ENCODE results near the gene NFATC1.

DNA sequence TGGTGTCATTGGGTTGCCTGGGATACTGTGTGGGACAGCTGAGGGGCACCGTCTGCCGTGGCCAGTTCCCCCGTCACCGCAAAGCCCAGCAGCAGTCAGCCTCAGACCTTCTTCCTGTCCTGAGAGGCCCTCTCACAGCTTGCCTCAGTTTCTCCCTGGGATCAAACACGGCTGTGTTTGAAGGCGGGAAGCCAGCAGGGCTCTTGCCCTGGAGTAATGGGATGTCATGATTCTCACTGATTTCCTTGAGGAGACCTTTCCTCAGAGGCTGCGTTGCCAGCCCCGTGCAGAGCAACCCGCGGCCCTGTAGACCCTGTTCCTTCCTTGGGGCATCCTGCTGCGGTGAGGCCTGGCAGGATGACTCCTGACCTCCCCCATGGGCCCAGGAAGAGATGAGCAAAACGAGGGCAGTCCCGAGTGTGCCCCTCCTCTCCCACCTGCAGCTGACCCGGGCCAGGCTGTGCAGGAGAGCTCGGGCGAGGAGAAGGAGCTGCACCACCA lies 13.9 kb upstream of the NFATC1 start:
- TF ChIP-seq, protein P1, sequence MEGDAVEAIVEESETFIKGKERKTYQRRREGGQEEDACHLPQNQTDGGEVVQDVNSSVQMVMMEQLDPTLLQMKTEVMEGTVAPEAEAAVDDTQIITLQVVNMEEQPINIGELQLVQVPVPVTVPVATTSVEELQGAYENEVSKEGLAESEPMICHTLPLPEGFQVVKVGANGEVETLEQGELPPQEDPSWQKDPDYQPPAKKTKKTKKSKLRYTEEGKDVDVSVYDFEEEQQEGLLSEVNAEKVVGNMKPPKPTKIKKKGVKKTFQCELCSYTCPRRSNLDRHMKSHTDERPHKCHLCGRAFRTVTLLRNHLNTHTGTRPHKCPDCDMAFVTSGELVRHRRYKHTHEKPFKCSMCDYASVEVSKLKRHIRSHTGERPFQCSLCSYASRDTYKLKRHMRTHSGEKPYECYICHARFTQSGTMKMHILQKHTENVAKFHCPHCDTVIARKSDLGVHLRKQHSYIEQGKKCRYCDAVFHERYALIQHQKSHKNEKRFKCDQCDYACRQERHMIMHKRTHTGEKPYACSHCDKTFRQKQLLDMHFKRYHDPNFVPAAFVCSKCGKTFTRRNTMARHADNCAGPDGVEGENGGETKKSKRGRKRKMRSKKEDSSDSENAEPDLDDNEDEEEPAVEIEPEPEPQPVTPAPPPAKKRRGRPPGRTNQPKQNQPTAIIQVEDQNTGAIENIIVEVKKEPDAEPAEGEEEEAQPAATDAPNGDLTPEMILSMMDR (IDR thresholded peaks at IDR 0.05; ENCODE audit: low read depth, low read length) = no peak
- TF ChIP-seq EZH2phosphoT487 (IDR thresholded peaks at IDR 0.05; ENCODE audit: low read depth) = no peak

Measured in OCI-LY3 (cell line).